ENCODE results near the gene C19orf38.

GRCh38 chr19:10872546-10873107, 24.4 kb downstream of the C19orf38 start:
- TF ChIP-seq POLR2AphosphoS5 (IDR thresholded peaks at IDR 0.05; ENCODE audit: insufficient read depth, low read depth, low read length) (no peak), POLR2A (IDR thresholded peaks at IDR 0.05; ENCODE audit: low read depth, low read length) (no peak)

Data from endothelial cell of umbilical vein (primary cell).